SU-DHL-6 (cell line): Measurements from ENCODE around the gene RAB6B.

Experiments
- H2AFZ ChIP-seq: fragments of 200-600 bp; sonication (generic); 2 replicates; pipeline ENCODE4 v1.6.1; 2014; ENCODE audit warnings: low read depth, mild to moderate bottlenecking, moderate library complexity, mixed read lengths, antibody characterized with exemption, low read length; ENCODE audit not compliant: severe bottlenecking
- H3F3A ChIP-seq: fragments of 200-600 bp; shearing (Covaris generic); 2 replicates; pipeline ENCODE4 v1.6.0; 2016; ENCODE audit warnings: antibody characterized with exemption, mild to moderate bottlenecking; ENCODE audit not compliant: insufficient read depth
- H3K27ac ChIP-seq: fragments of 200-600 bp; sonication (generic); 2 replicates; pipeline ENCODE4 v1.5.1; 2016; ENCODE audit warnings: low read depth, mild to moderate bottlenecking, low read length, moderate library complexity, mixed read lengths
- H3K27me3 ChIP-seq: fragments of 200-600 bp; sonication (generic), shearing (Covaris generic); 2 replicates; pipeline ENCODE4 v1.6.0; 2014; ENCODE audit warnings: mild to moderate bottlenecking, low read length
- H3K36me3 ChIP-seq: fragments of 200-600 bp; sonication (generic); 2 replicates; pipeline ENCODE4 v1.6.1; 2014; ENCODE audit warnings: mild to moderate bottlenecking, low read length, mixed read lengths
- H3K4me2 ChIP-seq: fragments of 300-600, 200-600 bp; shearing (Covaris generic), sonication (generic); 2 replicates; pipeline ENCODE4 v1.6.0; 2014; ENCODE audit warnings: low read length, low read depth, mild to moderate bottlenecking; ENCODE audit not compliant: poor library complexity, severe bottlenecking
- H3K4me3 ChIP-seq: fragments of 200-600 bp; sonication (generic); 2 replicates; pipeline ENCODE4 v1.5.1; 2014; ENCODE audit warnings: antibody characterized with exemption, low read length, mild to moderate bottlenecking, mixed read lengths; ENCODE audit not compliant: insufficient read depth, poor library complexity, severe bottlenecking
- H3K79me2 ChIP-seq: fragments of 200-600 bp; sonication (generic); 2 replicates; pipeline ENCODE4 v1.6.1; 2014; ENCODE audit warnings: mild to moderate bottlenecking, low read length, moderate library complexity; ENCODE audit not compliant: insufficient read depth
- H3K9ac ChIP-seq: fragments of 200-600 bp; sonication (generic); 2 replicates; pipeline ENCODE4 v1.7.0; 2014; ENCODE audit warnings: mild to moderate bottlenecking, low read length
- H3K9me2 ChIP-seq: fragments of 200-600 bp; sonication (generic); replicated peaks from 2 replicates; pipeline ENCODE4 v1.6.1; 2014; ENCODE audit warnings: low read length; ENCODE audit not compliant: insufficient read depth
- H3K9me3 ChIP-seq: fragments of 200-600 bp; sonication (generic); 2 replicates; pipeline ENCODE4 v1.6.1; 2014; ENCODE audit warnings: low read length, mixed read lengths; ENCODE audit not compliant: insufficient read depth
- H4K20me1 ChIP-seq: fragments of 200-600 bp; sonication (generic); 2 replicates; pipeline ENCODE4 v1.6.1; 2014; ENCODE audit warnings: low read depth, mild to moderate bottlenecking, antibody characterized with exemption, low read length, moderate library complexity, mixed read lengths
- CTCF ChIP-seq: fragments of 200-600 bp; sonication (generic); IDR thresholded peaks from one replicate; pipeline ENCODE4 v1.5.1; 2017; ENCODE audit warnings: antibody characterized with exemption, mild to moderate bottlenecking, low read length, moderate library complexity; ENCODE audit not compliant: insufficient read depth, poor library complexity, severe bottlenecking
- EZH2phosphoT487 ChIP-seq: fragments of 200-600 bp; sonication (generic), shearing (Covaris generic); conservative IDR thresholded peaks from 2 replicates; pipeline ENCODE4 v1.6.1; 2018; ENCODE audit warnings: mild to moderate bottlenecking, antibody characterized with exemption, low read length, moderate library complexity, mixed read lengths

Gene RAB6B

DNA sequence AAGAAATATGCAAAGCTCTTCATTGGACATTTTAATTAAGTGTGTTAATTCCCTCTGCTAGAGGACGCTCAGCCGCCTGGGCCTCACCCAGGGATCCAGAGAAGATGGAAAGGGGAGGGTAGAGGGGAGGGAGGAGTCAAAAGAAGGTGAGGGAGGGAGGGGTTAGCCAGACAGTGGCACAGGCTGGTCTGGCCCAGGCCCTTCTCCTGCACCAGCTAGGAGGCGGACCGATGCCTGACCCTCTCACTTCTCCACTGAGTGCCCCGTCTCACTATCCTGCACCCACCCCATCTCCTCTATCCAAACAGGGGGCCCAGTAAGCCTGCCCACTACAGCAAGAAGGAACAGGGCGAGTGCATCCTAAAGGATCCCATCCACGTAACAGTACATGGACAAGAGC, 22.9 kb downstream of the RAB6B start:
- Histone ChIP-seq H3K27me3 (no peaks in the 10 kb centered on the region), H3F3A (no peaks in the 10 kb centered on the region), H3K9ac (no peak overlapping the region), H4K20me1 (no peaks in the 10 kb centered on the region), H3K4me3 (no peak overlapping the region), H2AFZ (no peak overlapping the region), H3K27ac (no peak overlapping the region), H3K36me3 (no peaks in the 10 kb centered on the region), H3K79me2 (no peaks in the 10 kb centered on the region), H3K9me3 (no peaks in the 10 kb centered on the region), H3K9me2 (no peaks in the 10 kb centered on the region), H3K4me2 (no peak overlapping the region)
- TF ChIP-seq EZH2phosphoT487 (no peak), CTCF (no peak)

- TF ChIP-seq CTCF (no peak), EZH2phosphoT487 (no peak)
- H3K9ac ChIP-seq, result no peak overlapping the region
- no peaks in the 10 kb centered on the region for H3F3A ChIP-seq
- no peaks in the 10 kb centered on the region for H3K79me2 ChIP-seq
- H3K27me3 ChIP-seq, result no peaks in the 10 kb centered on the region
- no peak overlapping the region for H2AFZ ChIP-seq
- H3K4me3 ChIP-seq, result no peak overlapping the region
- H3K9me3 ChIP-seq, result no peaks in the 10 kb centered on the region
- H3K9me2 ChIP-seq, result no peaks in the 10 kb centered on the region
- H3K4me2 ChIP-seq, result no peak overlapping the region
- no peaks in the 10 kb centered on the region for H3K36me3 ChIP-seq
- H4K20me1 ChIP-seq, result no peaks in the 10 kb centered on the region
- no peak overlapping the region for H3K27ac ChIP-seq
Measured at GRCh38 chr3:133872161-133872560, 23.5 kb downstream of the RAB6B start.

- no peak overlapping the region for H3K4me3 ChIP-seq
- TF ChIP-seq CTCF (no peak), EZH2phosphoT487 (no peak)
- no peaks in the 10 kb centered on the region for H4K20me1 ChIP-seq
- no peaks in the 10 kb centered on the region for H3K9me3 ChIP-seq
- no peaks in the 10 kb centered on the region for H3K36me3 ChIP-seq
- H3K9me2 ChIP-seq, result no peaks in the 10 kb centered on the region
- H3K9ac ChIP-seq, result no peak overlapping the region
- H3K27me3 ChIP-seq, result no peaks in the 10 kb centered on the region
- no peaks in the 10 kb centered on the region for H3K79me2 ChIP-seq
- H3F3A ChIP-seq, result no peaks in the 10 kb centered on the region
- H3K27ac ChIP-seq, result no peak overlapping the region
- no peak overlapping the region for H2AFZ ChIP-seq
- no peak overlapping the region for H3K4me2 ChIP-seq
Measured at GRCh38 chr3:133871368-133872090, 24.2 kb downstream of the RAB6B start.
